Measurements from ENCODE around the gene TAF3.
A peak's percentile ranks its signal among the peaks of the same experiment; 100 is the strongest.
"Not testable (repeated sequence)": the region's sequence is repeated elsewhere in the genome, so short reads cannot be mapped to it uniquely, and the experiment has no call there.

The TAF3 gene

DNA sequence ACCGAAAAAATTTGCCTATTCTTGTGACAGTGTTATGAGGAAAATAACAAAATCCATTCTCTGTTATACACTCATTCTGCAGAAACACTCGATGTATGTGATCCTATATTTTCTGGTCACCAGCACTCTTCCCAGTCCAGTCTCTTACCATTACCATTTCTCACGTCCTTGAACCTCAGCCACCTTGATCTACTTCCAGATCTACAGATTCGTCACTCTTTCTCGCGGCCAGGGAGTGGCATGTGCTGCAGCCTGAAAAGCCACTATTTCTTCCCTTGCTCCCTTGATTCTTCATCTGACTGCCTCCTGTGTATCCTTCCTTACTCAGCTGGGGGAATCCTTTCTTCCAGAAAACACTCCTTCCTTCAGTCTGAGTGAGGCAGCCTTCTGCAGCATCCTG is 14.1 kb upstream of the TAF3 start:
- peaks cover 4% of the 10 kb centered on the region for H3K36me3 ChIP-seq (ENCODE audit: control insufficient read depth, insufficient read depth, low read length)
- H3K9me3 ChIP-seq (ENCODE audit: control insufficient read depth, low read length): no peaks in the 10 kb centered on the region
- H2AFZ ChIP-seq: no peak overlapping the region
- H3K4me3 ChIP-seq (ENCODE audit: low read depth, low read length): no peak overlapping the region
- no peaks in the 10 kb centered on the region for H3K27me3 ChIP-seq (ENCODE audit: control insufficient read depth, insufficient read depth, low read length)
- no peak overlapping the region for H3K9ac ChIP-seq
- H3K27ac ChIP-seq: no peak overlapping the region
- H3K4me1 ChIP-seq: peaks cover 8% of the 10 kb centered on the region
- TF ChIP-seq, protein P1, sequence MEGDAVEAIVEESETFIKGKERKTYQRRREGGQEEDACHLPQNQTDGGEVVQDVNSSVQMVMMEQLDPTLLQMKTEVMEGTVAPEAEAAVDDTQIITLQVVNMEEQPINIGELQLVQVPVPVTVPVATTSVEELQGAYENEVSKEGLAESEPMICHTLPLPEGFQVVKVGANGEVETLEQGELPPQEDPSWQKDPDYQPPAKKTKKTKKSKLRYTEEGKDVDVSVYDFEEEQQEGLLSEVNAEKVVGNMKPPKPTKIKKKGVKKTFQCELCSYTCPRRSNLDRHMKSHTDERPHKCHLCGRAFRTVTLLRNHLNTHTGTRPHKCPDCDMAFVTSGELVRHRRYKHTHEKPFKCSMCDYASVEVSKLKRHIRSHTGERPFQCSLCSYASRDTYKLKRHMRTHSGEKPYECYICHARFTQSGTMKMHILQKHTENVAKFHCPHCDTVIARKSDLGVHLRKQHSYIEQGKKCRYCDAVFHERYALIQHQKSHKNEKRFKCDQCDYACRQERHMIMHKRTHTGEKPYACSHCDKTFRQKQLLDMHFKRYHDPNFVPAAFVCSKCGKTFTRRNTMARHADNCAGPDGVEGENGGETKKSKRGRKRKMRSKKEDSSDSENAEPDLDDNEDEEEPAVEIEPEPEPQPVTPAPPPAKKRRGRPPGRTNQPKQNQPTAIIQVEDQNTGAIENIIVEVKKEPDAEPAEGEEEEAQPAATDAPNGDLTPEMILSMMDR (IDR thresholded peaks at IDR 0.05): no peak
- peaks cover 44% of the 10 kb centered on the region for H3K79me2 ChIP-seq
- H3K4me2 ChIP-seq (ENCODE audit: low read length): no peak overlapping the region

DNA sequence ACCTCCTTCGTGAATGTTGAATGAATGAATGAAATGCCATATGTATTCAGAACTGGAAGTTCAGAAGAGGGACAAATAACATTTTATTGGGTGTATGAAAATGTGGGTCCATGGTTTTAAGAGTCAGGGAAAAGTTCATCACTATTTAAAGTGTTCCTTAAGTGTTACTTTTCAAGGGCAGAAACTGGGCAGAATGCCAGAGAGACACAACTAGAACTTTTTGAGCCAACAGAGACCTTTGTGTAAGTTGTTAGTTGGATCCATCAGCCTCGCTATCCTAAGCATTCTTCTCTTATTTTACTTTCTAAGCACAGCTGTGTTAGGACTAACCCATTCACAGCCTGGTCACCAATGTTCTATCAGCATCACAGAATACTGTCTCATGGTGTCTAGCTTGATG is 13.6 kb upstream of the TAF3 start:
- TF ChIP-seq, protein P1 (IDR thresholded peaks at IDR 0.05): no peak
- H3K9me3 ChIP-seq (ENCODE audit: control insufficient read depth, low read length): no peaks in the 10 kb centered on the region
- H3K27me3 ChIP-seq (ENCODE audit: control insufficient read depth, insufficient read depth, low read length): no peaks in the 10 kb centered on the region
- peaks cover 39% of the 10 kb centered on the region for H3K79me2 ChIP-seq
- peaks cover 4% of the 10 kb centered on the region for H3K36me3 ChIP-seq (ENCODE audit: control insufficient read depth, insufficient read depth, low read length)
- no peak overlapping the region for H3K4me2 ChIP-seq (ENCODE audit: low read length)
- H2AFZ ChIP-seq: no peak overlapping the region
- H3K9ac ChIP-seq: no peak overlapping the region
- H3K4me3 ChIP-seq (ENCODE audit: low read depth, low read length): no peak overlapping the region
- H3K27ac ChIP-seq: no peak overlapping the region
- peaks cover 13% of the 10 kb centered on the region for H3K4me1 ChIP-seq

DNA sequence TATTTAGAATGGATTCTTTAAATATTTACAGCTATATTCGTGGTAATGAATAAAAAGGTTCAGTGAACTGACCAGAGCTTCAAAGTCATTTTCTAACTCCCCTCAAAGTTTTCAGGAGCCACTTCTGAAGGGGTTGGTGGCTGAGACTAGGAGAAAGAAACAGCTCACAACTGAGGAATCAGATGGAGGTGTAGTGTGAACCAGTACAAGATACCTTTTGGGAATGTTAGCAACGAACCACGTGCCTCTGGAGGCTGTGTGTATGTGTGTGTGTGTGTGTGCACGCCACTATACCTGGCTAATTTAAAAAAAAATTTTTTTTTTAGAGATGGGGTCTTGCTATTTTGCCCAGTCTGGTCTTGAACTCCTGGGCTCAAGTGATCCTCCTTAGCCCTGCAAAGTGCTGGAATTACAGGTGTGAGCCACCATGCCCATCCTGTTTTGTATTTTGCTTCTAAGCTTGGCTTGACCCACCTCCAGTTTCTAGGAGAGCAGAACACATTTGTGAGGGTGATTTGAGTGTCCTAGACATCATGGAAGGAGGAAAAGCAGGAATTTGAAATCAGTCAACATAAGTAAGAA is 9.5 kb upstream of the TAF3 start:
- Histone ChIP-seq H3K4me3 (ENCODE audit: low read depth, low read length) (no peak overlapping the region), H3K36me3 (ENCODE audit: control insufficient read depth, insufficient read depth, low read length) (no peaks in the 10 kb centered on the region), H3K4me2 (ENCODE audit: low read length) (no peak overlapping the region), H3K27me3 (ENCODE audit: control insufficient read depth, insufficient read depth, low read length) (no peaks in the 10 kb centered on the region), H3K4me1 (peaks cover 37% of the 10 kb centered on the region), H3K9ac (no peak overlapping the region), H2AFZ (no peak overlapping the region), H3K79me2 (peaks cover 19% of the 10 kb centered on the region), H3K9me3 (ENCODE audit: control insufficient read depth, low read length) (no peaks in the 10 kb centered on the region), H3K27ac (peak overlapping the region; percentile 92)
- TF ChIP-seq, protein P1 (IDR thresholded peaks at IDR 0.05): no peak

DNA sequence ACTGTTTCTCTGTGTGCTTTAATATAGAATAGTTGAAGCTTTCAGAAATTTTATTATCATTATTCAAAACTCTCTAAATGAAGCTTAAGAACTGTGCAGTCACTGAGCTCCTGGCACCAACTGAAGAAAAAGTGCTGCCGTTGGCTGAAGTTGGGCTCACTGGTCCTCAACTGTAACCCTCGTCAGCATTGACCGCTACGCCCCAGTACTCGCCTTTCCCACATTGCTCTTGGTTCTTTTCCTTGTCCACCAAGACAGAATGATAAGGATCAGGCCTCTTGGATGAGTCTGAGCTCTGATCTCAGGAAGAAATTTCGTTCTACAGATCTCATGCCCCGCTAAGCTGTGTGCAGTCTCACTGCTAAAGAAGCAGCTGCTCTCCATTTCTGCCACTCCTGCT is 7.9 kb upstream of the TAF3 start:
- Histone ChIP-seq H3K79me2 (peaks cover 3% of the 10 kb centered on the region), H3K4me2 (ENCODE audit: low read length) (peak overlapping the region; percentile 13), H3K4me3 (ENCODE audit: low read depth, low read length) (peak overlapping the region; percentile 22), H3K4me1 (peaks cover 31% of the 10 kb centered on the region), H2AFZ (peak overlapping the region; percentile 6), H3K36me3 (ENCODE audit: control insufficient read depth, insufficient read depth, low read length) (no peaks in the 10 kb centered on the region), H3K27ac (peak overlapping the region; percentile 92), H3K27me3 (ENCODE audit: control insufficient read depth, insufficient read depth, low read length) (no peaks in the 10 kb centered on the region), H3K9ac (no peak overlapping the region), H3K9me3 (ENCODE audit: control insufficient read depth, low read length) (no peaks in the 10 kb centered on the region)
- TF ChIP-seq, protein P1 (IDR thresholded peaks at IDR 0.05): no peak

DNA sequence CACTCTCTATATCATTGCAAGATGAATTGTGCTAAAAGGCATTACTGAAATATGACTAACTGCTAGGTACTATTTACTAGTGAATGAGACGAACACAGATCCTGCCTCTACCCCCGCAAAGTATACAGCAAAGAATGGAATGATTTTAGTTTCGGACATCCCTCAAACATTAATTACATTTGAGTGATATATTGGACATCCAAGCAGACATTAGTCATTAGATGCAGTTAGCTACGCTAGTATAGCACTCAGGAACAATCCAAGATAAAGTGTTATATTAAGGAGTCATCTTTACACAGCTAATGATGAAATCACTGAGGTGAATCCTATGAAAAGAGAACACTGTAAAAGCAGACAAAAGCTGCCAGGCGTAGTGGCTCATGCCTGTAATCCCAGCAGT is 7.3 kb upstream of the TAF3 start:
- Histone ChIP-seq H3K4me2 (ENCODE audit: low read length) (peak overlapping the region; percentile 13), H3K27me3 (ENCODE audit: control insufficient read depth, insufficient read depth, low read length) (no peaks in the 10 kb centered on the region), H3K9me3 (ENCODE audit: control insufficient read depth, low read length) (no peaks in the 10 kb centered on the region), H3K27ac (peak overlapping the region; percentile 92), H3K4me3 (ENCODE audit: low read depth, low read length) (peak overlapping the region; percentile 22), H3K79me2 (peaks cover under 1% of the 10 kb centered on the region), H2AFZ (peak overlapping the region; percentile 34), H3K4me1 (peaks cover 31% of the 10 kb centered on the region), H3K9ac (no peak overlapping the region), H3K36me3 (ENCODE audit: control insufficient read depth, insufficient read depth, low read length) (no peaks in the 10 kb centered on the region)
- TF ChIP-seq, protein P1 (IDR thresholded peaks at IDR 0.05): no peak

DNA sequence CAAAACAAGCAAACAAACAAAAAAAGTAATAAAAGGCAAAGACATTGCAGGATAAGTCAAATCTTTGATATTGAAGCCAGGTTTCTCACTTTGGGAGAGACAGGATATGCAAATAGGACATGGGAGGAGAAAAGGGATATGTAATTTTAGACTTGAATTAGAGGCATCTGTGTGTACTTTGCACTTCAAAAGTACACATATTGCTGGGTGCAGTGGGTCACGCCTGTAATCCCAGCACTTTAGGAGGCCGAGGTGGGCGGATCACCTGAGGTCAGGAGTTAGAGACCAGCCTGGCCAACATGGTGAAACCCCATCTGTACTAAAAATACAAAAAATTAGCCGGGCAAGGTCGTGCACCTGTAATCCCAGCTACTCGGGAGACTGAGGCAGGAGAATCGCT is 6.6 kb upstream of the TAF3 start:
- H3K9me3 ChIP-seq (ENCODE audit: control insufficient read depth, low read length); H3K27me3 ChIP-seq (ENCODE audit: control insufficient read depth, insufficient read depth, low read length); H3K36me3 ChIP-seq (ENCODE audit: control insufficient read depth, insufficient read depth, low read length); H3K9ac ChIP-seq; H3K4me3 ChIP-seq (ENCODE audit: low read depth, low read length); H3K79me2 ChIP-seq; H3K4me2 ChIP-seq (ENCODE audit: low read length): not testable (repeated sequence)
- Histone ChIP-seq H2AFZ (peak overlapping the region; percentile 10), H3K4me1 (peaks cover 31% of the 10 kb centered on the region), H3K27ac (peak overlapping the region; percentile 92)
